Adrenal gland (tissue), 12 donors: ENCODE results near the gene NOXA1. TPM values are rescaled to one million over a fixed set of nuclear protein-coding genes. Genes with fewer than 3 reads are reported as not detected.

ENCODE experiments used
- DNase-seq, 7 donors: peaks; one replicate each; pipeline ENCODE4 v3.0.0-alpha.2; 2019 to 2020
- H3K27ac ChIP-seq, 5 donors: fragments of 200-600 bp; sonication (generic) in 4 of 5; 1 replicate in 3 of 5; 2 replicates in 2 of 5; pipeline versions ENCODE4 v1.5.1 to v1.8.0; 2016 to 2020; ENCODE audit warnings: mild to moderate bottlenecking in 1 of 5
- H3K27me3 ChIP-seq: fragments of 200-600 bp; 2 replicates; pipeline ENCODE4 v1.8.0; 2021
- H3K36me3 ChIP-seq, 2 donors: fragments of 200-600 bp; replicated peaks in 1 of 2; 1 replicate in 1 of 2; 2 replicates in 1 of 2; pipeline versions ENCODE4 v1.5.1 to v1.8.0; 2018 to 2022
- H3K4me1 ChIP-seq, 2 donors: fragments of 200-600 bp; replicated peaks in 1 of 2; 1 replicate in 1 of 2; 2 replicates in 1 of 2; pipeline versions ENCODE4 v1.5.1 to v1.8.0; 2018 to 2021
- H3K4me3 ChIP-seq, 4 donors: fragments of 200-600 bp; sonication (generic) in 3 of 4; one replicate each; pipeline ENCODE4 v1.5.1; 2016 to 2018
- H3K9me3 ChIP-seq, 3 donors: fragments of 200-600 bp; sonication (generic) in 1 of 3; replicated peaks in 1 of 3; 1 replicate in 2 of 3; 2 replicates in 1 of 3; pipeline versions ENCODE4 v1.5.1 to v1.8.0; 2016 to 2021
- CTCF ChIP-seq, 6 experiments: fragments of 450-650 bp in 4 of 6; fragments of 200-600 bp in 2 of 6; sonication (generic) in 1 of 6; IDR thresholded peaks; 1 replicate in 5 of 6; 2 replicates in 1 of 6; pipeline versions ENCODE4 v1.5.1 to v1.8.0; 2016 to 2021; ENCODE audit warnings: antibody characterized with exemption in 6 of 6, mild to moderate bottlenecking in 2 of 6, moderate library complexity in 1 of 6
- POLR2A ChIP-seq, 2 donors: fragments of 450-650 bp; IDR thresholded peaks; one replicate each; pipeline ENCODE4 v1.6.1; 2017; ENCODE audit warnings: antibody characterized with exemption in 2 of 2, mild to moderate bottlenecking in 2 of 2, moderate library complexity in 1 of 2
- WGBS, 4 donors: extraction: QIAGEN DNeasy Blood & Tissue Kit in 2 of 4; methylation state at CpG; one replicate each; pipeline versions ENCODE4 v1.1.5 to v1.1.7; 2013 to 2017; 5-methylcytosine and 5-hydroxymethylcytosine counted together
- intact Hi-C, 2 donors: fragments of 100-400 bp; cut with DNase I; formaldehyde crosslinking; loops; one replicate each; pipeline versions ENCODE4 v1.14.1 to v1.15.0; 2022 to 2023
- polyA plus RNA-seq, 3 donors: library from polyadenylated mRNA; stranded (reverse); fragments of 200-250 nt in 2 of 3; fragments of 350-450 nt in 1 of 3; fragmentation: Illumina TruSeq in 1 of 3; extraction: RNeasy Lipid Tissue Mini Kit (QIAGEN cat#74804) in 1 of 3; gene quantifications; one replicate each; pipeline ENCODE4 v1.2.3, GENCODE V29; 2013 to 2014
- total RNA-seq, 9 donors: library from RNA; depleted of rRNA in 4 of 9; stranded (reverse); fragments of >200 nt in 4 of 9; fragments of 120-200 nt in 1 of 9; fragmentation: NEBNext Ultra II Directional in 1 of 9; extraction: Animal tissue kit (Norgen Biotek cat#: 25700) in 1 of 9; gene quantifications; one replicate each; pipeline versions ENCODE4 v1.1.0 to v1.2.4, GENCODE V29; 2013 to 2023
- donor health status: healthy with polysubstance abuse.
- donor health status: Bipolar disorder and iron deficiency.
- donor health status: DM: yes; HTN: yes; CAD: no.
- donor health status: DM: no; HTN: no; CAD: no.
- donor health status: DM: no; HTN: no; CAD: no.
- donor health status: DM: yes; HTN: yes; CAD: no.

Gene NOXA1
- total and polyA plus RNA-seq, 12 donors, result 2.9 to 50.7 (median 9.4) TPM; not detected in 1

GRCh38 chr9:137456864-137457405 is 33.7 kb downstream of the NOXA1 start:
- peak in 4 of 7 donors; percentile 7 to 27 (median 18) for DNase-seq
- peaks cover 25 to 27% of the 10 kb centered on the region in 2 donors for H3K4me1 ChIP-seq
- no peak overlapping the region for H3K4me3 ChIP-seq
- H3K27me3 ChIP-seq, result no peaks in the 10 kb centered on the region
- intact Hi-C loops, result no loop called here
- H3K9me3 ChIP-seq, result no peaks in the 10 kb centered on the region
- H3K36me3 ChIP-seq, result peaks cover 0 to 9% of the 10 kb centered on the region in 2 donors
- no peak for TF ChIP-seq CTCF (IDR thresholded peaks at IDR 0.05)
- TF ChIP-seq POLR2A (IDR thresholded peaks at IDR 0.05), result no peak
- WGBS, 4 donors, result 82 to 94% (median 89%) methylated on average over 5 to 10 of the region's 10 CpGs
- peak overlapping the region in 2 of 5 donors; percentile 21 to 76 for H3K27ac ChIP-seq

- DNase-seq, result peak in 4 of 7 donors; percentile 8 to 38 (median 20)
- Histone ChIP-seq H3K27ac (peak overlapping the region in 2 of 5 donors; percentile 30 to 85), H3K9me3 (no peaks in the 10 kb centered on the region), H3K36me3 (peaks cover 0 to 7% of the 10 kb centered on the region in 2 donors), H3K4me1 (peaks cover 25 to 27% of the 10 kb centered on the region in 2 donors), H3K4me3 (peak overlapping the region in 1 of 4 donors; percentile 80), H3K27me3 (no peaks in the 10 kb centered on the region)
- intact Hi-C loops, result no loop called here
- TF ChIP-seq CTCF (IDR thresholded peaks at IDR 0.05), result no peak
- no peak for TF ChIP-seq POLR2A (IDR thresholded peaks at IDR 0.05)
- WGBS, 4 donors, result 90 to 99% (median 92%) methylated on average over 13 to 44 of the region's 44 CpGs
These were observed 34.4 kb downstream of the NOXA1 start for GRCh38 chr9:137457406-137458193.

- H3K4me1 ChIP-seq, result peaks cover 25 to 27% of the 10 kb centered on the region in 2 donors
- peak in 6 of 7 donors; percentile 27 to 85 (median 38) for DNase-seq
- intact Hi-C loops, result no loop called here
- TF ChIP-seq POLR2A (IDR thresholded peaks at IDR 0.05) (no peak), CTCF (IDR thresholded peaks at IDR 0.05) (peak in 1 of 6 experiments; percentile 11)
- H3K27me3 ChIP-seq, result no peaks in the 10 kb centered on the region
- H3K36me3 ChIP-seq, result peaks cover 0 to 6% of the 10 kb centered on the region in 2 donors
- no peaks in the 10 kb centered on the region for H3K9me3 ChIP-seq
- peak overlapping the region in 3 of 4 donors; percentile 45 to 80 (median 53) for H3K4me3 ChIP-seq
- H3K27ac ChIP-seq, result peak overlapping the region in 3 of 5 donors; percentile 31 to 85 (median 62)
- WGBS, 4 donors, result 17 to 60% (median 23%) methylated on average over 8 to 88 of the region's 88 CpGs
These were observed 35.3 kb downstream of the NOXA1 start for GRCh38 chr9:137458194-137459151.
